ENCODE measurements around the gene LRRC2.

DNA sequence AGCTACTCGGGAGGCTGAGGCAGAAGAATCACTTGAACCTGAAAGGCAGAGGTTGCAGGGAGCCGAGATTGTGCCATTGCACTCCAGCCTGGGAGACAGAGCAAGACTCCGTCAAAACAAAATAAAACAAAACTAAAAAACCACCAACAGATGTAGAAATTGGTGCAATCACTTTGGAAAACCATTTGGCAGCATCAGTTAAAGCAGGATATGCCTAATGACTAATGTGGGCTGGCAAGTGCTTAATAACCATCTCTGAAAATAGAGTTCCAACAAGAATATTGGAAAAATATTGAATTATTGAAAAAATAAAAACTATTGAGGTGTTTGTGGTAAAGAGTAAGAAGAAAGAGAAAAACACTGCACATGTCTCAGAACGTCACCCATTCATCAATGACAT lies 84.5 kb downstream of the LRRC2 start:
- TF ChIP-seq, protein P1, sequence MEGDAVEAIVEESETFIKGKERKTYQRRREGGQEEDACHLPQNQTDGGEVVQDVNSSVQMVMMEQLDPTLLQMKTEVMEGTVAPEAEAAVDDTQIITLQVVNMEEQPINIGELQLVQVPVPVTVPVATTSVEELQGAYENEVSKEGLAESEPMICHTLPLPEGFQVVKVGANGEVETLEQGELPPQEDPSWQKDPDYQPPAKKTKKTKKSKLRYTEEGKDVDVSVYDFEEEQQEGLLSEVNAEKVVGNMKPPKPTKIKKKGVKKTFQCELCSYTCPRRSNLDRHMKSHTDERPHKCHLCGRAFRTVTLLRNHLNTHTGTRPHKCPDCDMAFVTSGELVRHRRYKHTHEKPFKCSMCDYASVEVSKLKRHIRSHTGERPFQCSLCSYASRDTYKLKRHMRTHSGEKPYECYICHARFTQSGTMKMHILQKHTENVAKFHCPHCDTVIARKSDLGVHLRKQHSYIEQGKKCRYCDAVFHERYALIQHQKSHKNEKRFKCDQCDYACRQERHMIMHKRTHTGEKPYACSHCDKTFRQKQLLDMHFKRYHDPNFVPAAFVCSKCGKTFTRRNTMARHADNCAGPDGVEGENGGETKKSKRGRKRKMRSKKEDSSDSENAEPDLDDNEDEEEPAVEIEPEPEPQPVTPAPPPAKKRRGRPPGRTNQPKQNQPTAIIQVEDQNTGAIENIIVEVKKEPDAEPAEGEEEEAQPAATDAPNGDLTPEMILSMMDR (IDR thresholded peaks at IDR 0.05), result no peak
- TF ChIP-seq EZH2 (IDR thresholded peaks at IDR 0.05), result no peak
